GM19328 (cell line): ENCODE results near the gene ERC1.

Experiments used
- ATAC-seq: cut with Tn5 transposase; IDR thresholded peaks from one replicate; pipeline ENCODE4 v1.9.1; 2021; ENCODE audit warnings: mild to moderate bottlenecking, moderate library complexity; ENCODE audit not compliant: unreplicated experiment

ERC1 gene

DNA sequence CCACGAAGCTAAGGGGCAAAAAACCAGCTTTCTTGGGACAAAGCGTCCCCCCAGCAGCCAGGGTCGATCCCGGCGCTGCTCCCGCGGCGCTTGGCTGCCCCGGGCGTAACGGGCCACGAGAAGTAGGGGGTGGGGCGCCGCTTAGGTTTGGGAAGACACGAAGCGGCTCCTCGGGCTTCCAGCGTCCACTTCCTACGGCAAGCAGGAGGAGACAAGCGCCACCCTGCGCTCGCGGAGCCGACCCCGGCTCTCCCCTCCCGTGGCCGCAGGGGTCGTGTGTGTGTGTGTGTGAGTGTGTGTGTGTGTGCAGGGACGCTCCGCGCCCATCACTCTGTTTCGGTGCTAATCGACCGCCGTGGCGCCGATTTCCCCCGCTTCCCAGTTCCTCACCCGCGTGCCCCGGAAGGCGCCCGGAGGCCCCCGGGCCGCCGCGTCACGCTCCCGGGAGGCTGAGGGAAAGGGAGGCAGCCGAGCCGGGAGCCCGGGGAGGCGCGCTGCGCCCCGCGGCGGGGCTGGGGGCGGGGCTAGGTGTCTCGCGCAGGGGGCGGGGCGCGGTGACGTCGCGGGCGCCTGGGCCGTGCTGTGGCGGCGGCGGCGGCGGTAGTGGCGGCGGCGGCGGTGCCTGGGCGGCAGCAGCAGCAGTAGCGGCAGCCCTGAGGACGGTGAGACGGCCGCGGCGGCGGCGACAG lies at the start of gene ERC1:
ERC1 (plus strand) TSS at position 563 of the 689 bp plus-strand sequence. CDS start 36,681 bp downstream, outside the sequence.
- peak; percentile 88 for ATAC-seq

DNA sequence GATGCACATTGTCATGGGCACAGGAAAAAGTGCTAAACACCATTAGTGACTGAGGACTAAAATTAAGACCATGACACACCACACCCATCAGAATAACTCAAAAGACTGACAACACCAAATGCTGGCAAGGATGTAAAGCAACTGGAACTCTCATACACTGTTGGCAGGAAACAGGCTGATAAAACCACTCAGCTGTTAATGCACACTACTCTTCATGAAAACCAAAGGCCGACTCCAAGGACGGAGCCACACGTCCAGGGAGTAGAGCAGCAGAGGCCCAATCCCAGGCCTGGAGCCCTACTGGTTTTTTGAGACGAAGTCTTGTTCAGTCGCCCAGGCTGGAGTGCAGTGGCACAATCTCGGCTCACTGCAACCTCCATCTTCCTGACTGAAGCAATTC lies 48.0 kb upstream of the ERC1 start:
- no peak for ATAC-seq

GRCh38 chr12:944211-944610 lies 46.8 kb upstream of the ERC1 start:
- no peak for ATAC-seq

DNA sequence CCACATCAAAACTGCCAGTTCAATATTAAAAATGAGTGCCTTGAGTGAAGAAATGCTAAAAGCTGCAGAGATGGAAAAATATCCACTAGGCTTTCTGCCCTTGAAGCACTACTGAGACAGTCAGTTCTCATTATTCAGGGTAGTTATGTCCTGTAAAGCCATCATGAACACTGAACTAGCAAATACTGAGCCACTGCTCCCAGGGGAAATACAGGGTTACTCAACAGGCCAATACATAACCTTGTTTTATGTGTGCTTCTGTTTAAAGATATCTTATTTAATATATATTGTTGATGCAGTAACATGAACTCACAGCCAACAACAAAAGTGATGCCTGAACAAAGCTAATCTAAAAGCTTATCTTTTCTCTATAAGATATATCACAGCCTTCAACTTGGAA lies 44.8 kb upstream of the ERC1 start:
- no peak for ATAC-seq

DNA sequence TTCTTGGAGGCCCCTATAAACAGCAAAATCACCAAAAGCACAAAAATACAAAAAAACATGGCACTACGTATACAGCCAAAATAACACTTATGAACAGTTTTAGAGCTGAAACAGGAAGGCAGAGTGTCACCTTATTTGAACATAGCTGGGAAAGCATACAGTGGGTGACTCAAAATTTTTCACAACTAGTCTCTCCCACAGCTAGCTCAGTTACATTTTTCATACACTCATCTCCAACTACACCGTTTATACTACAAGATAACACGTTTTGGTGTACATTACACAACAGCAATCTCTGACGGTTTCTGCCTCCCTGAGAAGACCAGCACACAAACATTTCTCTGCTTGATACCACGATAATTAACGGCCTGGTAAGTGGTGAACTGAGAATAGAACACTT lies 44.4 kb upstream of the ERC1 start:
- ATAC-seq = no peak

GRCh38 chr12:948238-948637 lies 42.8 kb upstream of the ERC1 start:
- ATAC-seq = no peak

DNA sequence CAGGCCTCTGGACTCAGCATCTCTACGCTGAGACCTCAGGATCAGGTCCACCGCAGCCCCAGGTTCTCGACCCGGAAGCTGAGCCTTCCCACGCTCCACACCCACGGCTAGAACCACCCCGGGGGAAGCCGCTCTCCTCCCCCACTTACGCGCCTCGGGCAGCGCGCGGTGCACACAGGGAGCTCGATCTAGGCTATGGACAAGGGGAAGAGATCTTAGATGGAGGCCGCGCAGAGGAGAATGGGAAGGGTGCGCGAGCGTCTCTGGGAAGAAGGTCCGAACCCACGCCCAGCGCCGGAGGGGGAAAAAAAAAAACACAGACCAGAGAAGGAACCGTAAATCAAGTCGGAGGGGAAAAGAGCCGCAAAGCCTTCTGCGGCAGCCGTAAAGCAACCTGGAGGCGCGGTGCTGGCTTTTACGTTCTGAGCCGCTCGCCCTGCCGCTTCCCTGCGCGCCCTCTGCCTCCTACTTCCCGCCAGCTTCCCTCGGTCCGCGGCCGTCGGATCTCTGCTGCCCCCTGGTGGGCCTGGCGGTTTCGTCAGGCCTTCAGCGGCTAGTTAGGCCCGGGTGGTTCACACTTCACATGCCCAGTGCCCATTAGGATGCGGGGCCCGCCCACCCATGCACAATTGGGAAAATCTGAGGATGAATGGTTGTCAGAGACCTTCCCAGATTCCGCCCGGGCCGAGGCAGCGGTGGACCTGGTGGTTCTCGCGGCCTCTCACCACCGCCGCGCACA lies 41.4 kb upstream of the ERC1 start, which contains the start of gene RAD52:
RAD52 (minus strand) TSS at position 242 of the 739 bp plus-strand sequence. CDS start 16,636 bp downstream, outside the sequence.
- ATAC-seq = peak; percentile 79

DNA sequence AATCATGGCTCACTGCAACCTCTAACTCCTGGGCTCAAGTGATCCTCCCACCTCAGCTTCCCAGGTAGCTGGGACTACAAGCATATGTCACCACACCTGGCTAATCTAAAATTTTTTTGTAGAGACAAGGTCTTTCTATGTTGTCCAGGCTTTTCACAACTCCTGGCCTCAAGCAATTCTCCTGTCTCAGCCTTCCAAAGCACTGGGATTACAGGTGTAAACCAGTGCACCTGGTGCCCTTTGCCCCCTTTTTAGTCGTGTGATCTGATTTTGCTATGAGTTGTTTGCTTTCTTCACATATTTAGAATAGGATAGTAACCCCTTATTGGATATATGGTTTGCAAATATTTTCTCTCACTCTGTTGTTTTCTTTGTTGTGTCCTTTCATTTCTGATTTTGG lies 39.8 kb upstream of the ERC1 start:
- no peak for ATAC-seq

DNA sequence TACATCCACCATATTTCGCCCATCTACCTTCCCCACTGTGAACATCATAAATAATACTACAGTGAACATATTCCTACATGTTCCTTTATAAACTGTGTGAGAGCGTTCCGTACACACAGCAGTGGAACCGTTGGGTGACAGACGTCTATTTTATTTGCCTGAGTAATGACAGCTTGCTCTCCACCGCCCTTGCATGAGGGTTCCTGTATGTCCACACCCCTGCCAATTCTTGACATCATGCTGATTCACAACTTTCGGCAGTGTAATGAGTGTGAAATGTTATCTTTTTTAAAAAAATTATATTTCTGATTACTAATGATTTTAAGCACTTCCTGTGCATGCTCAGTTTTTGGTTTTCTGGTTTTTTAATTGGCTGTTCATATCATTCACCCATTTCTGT lies 37.2 kb upstream of the ERC1 start:
- ATAC-seq = no peak

DNA sequence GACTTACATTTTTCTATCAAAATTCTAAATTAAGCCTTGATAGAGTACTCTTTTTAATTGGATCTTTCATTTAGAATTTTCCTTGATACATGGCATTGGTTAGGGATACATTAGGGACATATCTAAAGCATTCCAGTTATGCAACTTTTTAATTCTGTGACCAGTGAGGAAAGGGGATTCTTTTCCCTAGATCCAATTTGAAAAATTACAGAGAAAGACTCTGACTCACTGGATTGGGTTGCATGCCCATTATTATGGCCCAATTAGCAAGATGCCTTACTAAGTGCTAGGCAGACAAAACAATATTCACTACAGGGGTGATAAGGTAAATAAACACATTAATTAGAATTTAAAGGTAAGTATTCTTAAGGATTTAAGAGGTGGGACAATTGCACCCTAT lies 36.3 kb upstream of the ERC1 start:
- ATAC-seq = no peak

DNA sequence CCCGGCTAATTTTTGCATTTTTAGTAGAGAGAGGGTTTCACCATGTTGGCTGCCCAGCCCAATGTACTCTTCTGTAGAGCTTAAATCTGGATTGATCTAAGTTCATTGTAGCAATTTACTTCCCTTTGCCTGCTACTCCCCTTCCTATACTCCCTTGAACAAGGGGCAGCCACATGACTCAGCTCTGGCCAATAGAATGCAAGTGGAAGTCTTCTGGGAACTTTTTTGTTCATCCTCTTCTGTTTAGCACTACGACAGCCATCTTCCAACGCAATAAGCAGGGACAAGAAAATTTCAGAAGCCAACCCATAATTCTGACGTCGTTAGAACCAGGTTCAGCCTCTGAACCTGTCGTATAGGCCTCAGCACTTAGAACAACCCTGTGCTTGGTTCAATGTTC lies 35.1 kb upstream of the ERC1 start:
- ATAC-seq = no peak

DNA sequence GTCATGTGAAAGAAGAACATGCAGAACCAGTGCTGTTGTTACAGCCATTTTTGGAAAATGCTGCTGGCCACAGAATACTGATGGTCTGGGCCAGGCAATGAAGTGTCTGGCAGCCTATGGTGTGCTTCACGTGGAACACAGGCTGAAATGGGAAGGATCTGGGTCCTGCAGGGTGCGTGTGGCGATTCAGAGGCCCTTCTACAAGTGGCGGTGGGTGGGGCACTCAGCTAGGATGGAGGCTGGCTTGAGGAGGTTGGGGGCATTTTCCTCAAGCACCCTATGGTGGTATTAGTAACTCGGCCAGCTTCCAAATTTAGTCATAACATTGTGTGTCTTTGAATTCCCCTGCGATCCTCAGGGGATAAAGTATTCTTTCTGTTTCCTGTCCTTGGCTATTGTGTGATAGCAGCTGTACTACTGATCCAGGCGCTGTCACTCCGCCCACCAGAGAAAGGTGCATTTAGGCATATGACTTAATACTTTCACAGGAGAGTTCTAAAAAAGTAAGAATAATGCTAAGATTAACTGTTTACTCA lies 32.4 kb upstream of the ERC1 start:
- ATAC-seq = no peak

GRCh38 chr12:966724-967123 lies 24.3 kb upstream of the ERC1 start:
- no peak for ATAC-seq

GRCh38 chr12:967641-968040 lies 23.4 kb upstream of the ERC1 start:
- ATAC-seq = no peak

DNA sequence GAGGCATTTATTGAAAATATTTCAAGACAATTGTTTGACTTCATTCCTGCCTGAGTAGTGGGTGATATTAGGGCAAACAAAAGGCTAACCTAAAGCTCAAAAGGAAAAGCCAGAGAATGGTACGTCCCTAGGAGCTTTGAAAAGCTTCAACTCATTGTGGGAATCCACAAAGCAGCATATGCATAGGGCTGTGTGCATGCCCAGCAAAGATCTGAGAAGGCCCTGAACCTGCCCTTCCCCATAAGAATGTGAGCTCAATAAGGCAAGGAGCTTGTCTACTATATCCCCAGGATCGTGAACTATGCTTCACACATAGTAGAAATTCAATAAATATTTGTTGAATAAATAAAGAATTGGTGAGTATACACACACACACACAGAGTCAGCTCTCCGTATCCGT lies 22.5 kb upstream of the ERC1 start:
- no peak for ATAC-seq

GRCh38 chr12:969821-970220 lies 21.2 kb upstream of the ERC1 start:
- no peak for ATAC-seq

GRCh38 chr12:971991-972390 lies 19.0 kb upstream of the ERC1 start:
- no peak for ATAC-seq

DNA sequence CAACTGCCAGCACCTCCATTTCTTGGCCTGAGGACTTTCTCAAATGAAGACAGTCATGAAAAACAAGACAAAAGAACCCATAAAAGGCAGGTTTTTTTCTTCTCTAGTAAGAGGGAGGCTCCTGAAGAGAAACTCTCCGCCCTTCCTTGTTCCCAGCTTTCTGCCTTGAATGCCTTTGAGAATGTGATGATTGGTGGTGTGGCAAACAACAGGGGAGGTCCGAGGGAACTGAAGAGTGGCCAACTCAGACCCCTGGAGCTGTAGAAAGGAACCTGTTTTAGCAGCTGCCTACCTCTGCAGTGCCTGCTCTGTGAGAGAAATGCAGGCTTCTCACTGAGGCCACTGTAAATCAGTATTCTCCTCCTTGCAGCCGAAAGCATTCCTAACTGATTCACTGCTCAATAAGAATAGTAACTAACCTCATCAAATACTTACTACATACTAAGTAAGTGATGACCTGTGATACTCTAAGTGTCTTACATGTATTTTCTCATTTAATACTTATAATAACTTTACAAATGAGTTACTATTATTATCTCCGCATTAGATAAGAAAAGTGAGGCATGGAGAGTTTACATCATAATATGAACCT lies 16.7 kb upstream of the ERC1 start:
- no peak for ATAC-seq

GRCh38 chr12:976644-977043 lies 14.4 kb upstream of the ERC1 start:
- ATAC-seq = no peak

GRCh38 chr12:977156-977555 lies 13.9 kb upstream of the ERC1 start:
- ATAC-seq = no peak

DNA sequence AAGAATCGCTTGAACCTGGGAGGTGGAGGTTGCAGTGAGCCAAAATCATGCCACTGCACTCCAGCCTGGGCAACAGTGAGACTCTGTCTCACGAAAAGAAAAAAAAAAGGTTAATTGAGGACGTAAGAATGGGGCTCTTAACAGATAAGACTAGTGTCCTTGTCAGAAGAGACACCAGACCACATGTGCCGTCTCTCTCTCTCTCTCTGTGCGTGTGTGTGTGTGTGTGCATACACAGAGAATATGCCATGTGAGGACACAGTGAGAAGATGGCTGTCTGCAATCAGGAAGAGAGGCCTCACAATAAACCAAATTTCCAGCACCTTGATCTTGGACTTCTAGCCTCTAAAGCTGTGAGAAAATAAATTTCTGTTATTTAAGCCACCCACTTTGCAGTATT lies 11.7 kb upstream of the ERC1 start:
- ATAC-seq = no peak
